ENCODE data around the gene IQSEC1.

GRCh38 chr3:13055634-13056033 is 17.6 kb downstream of the IQSEC1 start:
- TF ChIP-seq CTCF (IDR thresholded peaks at IDR 0.05; ENCODE audit: insufficient read depth, low read length, poor library complexity, severe bottlenecking) (no peak), EZH2phosphoT487 (conservative IDR thresholded peaks at IDR 0.05; ENCODE audit: low read length) (no peak)
